ENCODE measurements around the gene MAGEA4.

The MAGEA4 gene, protein sequence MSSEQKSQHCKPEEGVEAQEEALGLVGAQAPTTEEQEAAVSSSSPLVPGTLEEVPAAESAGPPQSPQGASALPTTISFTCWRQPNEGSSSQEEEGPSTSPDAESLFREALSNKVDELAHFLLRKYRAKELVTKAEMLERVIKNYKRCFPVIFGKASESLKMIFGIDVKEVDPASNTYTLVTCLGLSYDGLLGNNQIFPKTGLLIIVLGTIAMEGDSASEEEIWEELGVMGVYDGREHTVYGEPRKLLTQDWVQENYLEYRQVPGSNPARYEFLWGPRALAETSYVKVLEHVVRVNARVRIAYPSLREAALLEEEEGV

DNA sequence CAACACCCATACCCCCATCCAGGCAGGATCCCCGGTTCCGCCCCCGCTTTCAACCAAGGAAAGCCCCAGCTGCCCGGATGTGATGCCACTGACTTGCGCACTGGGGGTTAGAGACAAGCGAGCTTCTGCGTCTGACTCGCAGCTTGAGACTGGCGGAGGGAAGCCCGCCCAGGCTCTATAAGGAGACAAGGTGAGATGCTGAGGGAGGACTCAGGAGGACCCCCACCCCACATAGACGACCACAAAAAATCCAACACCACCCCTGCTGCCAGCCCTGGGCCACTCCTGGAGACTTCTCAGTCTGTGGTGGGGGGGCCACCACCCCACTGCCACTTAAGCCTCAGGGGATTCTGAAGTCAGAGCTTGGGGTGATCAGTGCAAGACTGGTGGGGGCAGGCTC, at the start of gene MAGEA4:
Gene MAGEA4 (plus strand): TSS at position 110 of the 400 bp plus-strand sequence. CDS start 10,776 bp downstream, outside the sequence.
- no peak within 1 kb of the TSS for H3K27ac ChIP-seq (ENCODE audit: extremely low read depth, low read depth, low read length)
- TF ChIP-seq ZBTB1 (tag by site-specific recombination; IDR thresholded peaks at IDR 0.05) (no peak), ZNF112 (tag by site-specific recombination; IDR thresholded peaks at IDR 0.05) (no peak), ZNF658 (tag by site-specific recombination; IDR thresholded peaks at IDR 0.05) (no peak), ZNF621 (tag by site-specific recombination; IDR thresholded peaks at IDR 0.05) (no peak), ZFHX2 (tag by site-specific recombination; conservative IDR thresholded peaks at IDR 0.05) (no peak), TCF7L2 (IDR thresholded peaks at IDR 0.05; ENCODE audit: borderline replicate concordance, low read depth, low read length) (no peak), SALL2 (tag by site-specific recombination; IDR thresholded peaks at IDR 0.05; ENCODE audit: borderline replicate concordance) (no peak), ZNF473 (tag by site-specific recombination; IDR thresholded peaks at IDR 0.05) (no peak), ZNF221 (tag by site-specific recombination; IDR thresholded peaks at IDR 0.05; ENCODE audit: borderline replicate concordance) (no peak), ZFP37 (tag by site-specific recombination; IDR thresholded peaks at IDR 0.05) (no peak), HOXC10 (CRISPR knock-in tag; IDR thresholded peaks at IDR 0.05) (no peak), ZNF776 (tag by site-specific recombination; IDR thresholded peaks at IDR 0.05; ENCODE audit: borderline replicate concordance) (no peak), ZNF623 (tag by site-specific recombination; IDR thresholded peaks at IDR 0.05) (no peak), RBAK (tag by site-specific recombination; IDR thresholded peaks at IDR 0.05) (no peak)
- TF ChIP-seq, protein P1, sequence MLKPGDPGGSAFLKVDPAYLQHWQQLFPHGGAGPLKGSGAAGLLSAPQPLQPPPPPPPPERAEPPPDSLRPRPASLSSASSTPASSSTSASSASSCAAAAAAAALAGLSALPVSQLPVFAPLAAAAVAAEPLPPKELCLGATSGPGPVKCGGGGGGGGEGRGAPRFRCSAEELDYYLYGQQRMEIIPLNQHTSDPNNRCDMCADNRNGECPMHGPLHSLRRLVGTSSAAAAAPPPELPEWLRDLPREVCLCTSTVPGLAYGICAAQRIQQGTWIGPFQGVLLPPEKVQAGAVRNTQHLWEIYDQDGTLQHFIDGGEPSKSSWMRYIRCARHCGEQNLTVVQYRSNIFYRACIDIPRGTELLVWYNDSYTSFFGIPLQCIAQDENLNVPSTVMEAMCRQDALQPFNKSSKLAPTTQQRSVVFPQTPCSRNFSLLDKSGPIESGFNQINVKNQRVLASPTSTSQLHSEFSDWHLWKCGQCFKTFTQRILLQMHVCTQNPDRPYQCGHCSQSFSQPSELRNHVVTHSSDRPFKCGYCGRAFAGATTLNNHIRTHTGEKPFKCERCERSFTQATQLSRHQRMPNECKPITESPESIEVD (tag by site-specific recombination; IDR thresholded peaks at IDR 0.05), result no peak
- TF ChIP-seq, protein P2, sequence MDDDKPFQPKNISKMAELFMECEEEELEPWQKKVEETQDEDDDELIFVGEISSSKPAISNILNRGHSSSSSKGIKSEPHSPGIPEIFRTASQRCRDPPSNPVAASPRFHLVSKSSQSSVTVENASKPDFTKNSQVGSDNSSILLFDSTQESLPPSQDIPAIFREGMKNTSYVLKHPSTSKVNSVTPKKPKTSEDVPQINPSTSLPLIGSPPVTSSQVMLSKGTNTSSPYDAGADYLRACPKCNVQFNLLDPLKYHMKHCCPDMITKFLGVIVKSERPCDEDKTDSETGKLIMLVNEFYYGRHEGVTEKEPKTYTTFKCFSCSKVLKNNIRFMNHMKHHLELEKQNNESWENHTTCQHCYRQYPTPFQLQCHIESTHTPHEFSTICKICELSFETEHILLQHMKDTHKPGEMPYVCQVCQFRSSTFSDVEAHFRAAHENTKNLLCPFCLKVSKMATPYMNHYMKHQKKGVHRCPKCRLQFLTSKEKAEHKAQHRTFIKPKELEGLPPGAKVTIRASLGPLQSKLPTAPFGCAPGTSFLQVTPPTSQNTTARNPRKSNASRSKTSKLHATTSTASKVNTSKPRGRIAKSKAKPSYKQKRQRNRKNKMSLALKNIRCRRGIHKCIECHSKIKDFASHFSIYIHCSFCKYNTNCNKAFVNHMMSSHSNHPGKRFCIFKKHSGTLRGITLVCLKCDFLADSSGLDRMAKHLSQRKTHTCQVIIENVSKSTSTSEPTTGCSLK (tag by site-specific recombination; IDR thresholded peaks at IDR 0.05), result no peak
- TF ChIP-seq, protein P3, sequence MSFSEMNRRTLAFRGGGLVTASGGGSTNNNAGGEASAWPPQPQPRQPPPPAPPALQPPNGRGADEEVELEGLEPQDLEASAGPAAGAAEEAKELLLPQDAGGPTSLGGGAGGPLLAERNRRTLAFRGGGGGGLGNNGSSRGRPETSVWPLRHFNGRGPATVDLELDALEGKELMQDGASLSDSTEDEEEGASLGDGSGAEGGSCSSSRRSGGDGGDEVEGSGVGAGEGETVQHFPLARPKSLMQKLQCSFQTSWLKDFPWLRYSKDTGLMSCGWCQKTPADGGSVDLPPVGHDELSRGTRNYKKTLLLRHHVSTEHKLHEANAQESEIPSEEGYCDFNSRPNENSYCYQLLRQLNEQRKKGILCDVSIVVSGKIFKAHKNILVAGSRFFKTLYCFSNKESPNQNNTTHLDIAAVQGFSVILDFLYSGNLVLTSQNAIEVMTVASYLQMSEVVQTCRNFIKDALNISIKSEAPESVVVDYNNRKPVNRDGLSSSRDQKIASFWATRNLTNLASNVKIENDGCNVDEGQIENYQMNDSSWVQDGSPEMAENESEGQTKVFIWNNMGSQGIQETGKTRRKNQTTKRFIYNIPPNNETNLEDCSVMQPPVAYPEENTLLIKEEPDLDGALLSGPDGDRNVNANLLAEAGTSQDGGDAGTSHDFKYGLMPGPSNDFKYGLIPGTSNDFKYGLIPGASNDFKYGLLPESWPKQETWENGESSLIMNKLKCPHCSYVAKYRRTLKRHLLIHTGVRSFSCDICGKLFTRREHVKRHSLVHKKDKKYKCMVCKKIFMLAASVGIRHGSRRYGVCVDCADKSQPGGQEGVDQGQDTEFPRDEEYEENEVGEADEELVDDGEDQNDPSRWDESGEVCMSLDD (tag by site-specific recombination; IDR thresholded peaks at IDR 0.05), result no peak
- TF ChIP-seq, protein P4, sequence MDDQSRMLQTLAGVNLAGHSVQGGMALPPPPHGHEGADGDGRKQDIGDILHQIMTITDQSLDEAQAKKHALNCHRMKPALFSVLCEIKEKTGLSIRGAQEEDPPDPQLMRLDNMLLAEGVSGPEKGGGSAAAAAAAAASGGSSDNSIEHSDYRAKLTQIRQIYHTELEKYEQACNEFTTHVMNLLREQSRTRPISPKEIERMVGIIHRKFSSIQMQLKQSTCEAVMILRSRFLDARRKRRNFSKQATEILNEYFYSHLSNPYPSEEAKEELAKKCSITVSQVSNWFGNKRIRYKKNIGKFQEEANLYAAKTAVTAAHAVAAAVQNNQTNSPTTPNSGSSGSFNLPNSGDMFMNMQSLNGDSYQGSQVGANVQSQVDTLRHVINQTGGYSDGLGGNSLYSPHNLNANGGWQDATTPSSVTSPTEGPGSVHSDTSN (CRISPR knock-in tag; IDR thresholded peaks at IDR 0.05), result no peak
- H3K36me3 ChIP-seq (ENCODE audit: control insufficient read depth in 2 of 2, insufficient read depth in 1 of 2, low read length in 2 of 2), result no peaks in the 10 kb centered on the region
- POLR2A ChIA-PET, result no interaction called here
- H3K9me3 ChIP-seq (ENCODE audit: control insufficient read depth, insufficient read depth, low read depth, low read length), result no peaks in the 10 kb centered on the region; the same call in 1 of the 2 replicates
- no peak within 1 kb of the TSS for H3K4me3 ChIP-seq (ENCODE audit: low read depth, low read length)
- CTCF ChIA-PET, result no interaction called here
- H3K4me1 ChIP-seq (ENCODE audit: control insufficient read depth, insufficient read depth, low read length), result no peaks in the 10 kb centered on the region
